Mesangial cell (primary cell): ENCODE measurements around the gene DHRS12. TPM values are rescaled to one million over a fixed set of nuclear protein-coding genes. Genes with fewer than 3 reads are reported as not detected.

Source experiments
- total RNA-seq: library from RNA; depleted of rRNA; stranded (reverse); fragments of >200 nt; gene quantifications from 2 replicates; pipeline ENCODE4 v1.2.3, GENCODE V29; 2015

Gene DHRS12, protein sequence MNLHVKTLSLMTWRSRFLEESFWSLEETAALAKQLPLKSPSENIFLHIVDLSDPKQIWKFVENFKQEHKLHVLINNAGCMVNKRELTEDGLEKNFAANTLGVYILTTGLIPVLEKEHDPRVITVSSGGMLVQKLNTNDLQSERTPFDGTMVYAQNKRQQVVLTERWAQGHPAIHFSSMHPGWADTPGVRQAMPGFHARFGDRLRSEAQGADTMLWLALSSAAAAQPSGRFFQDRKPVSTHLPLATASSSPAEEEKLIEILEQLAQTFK
- 5.1 and 20.0 TPM in 2 replicates for total RNA-seq

DNA sequence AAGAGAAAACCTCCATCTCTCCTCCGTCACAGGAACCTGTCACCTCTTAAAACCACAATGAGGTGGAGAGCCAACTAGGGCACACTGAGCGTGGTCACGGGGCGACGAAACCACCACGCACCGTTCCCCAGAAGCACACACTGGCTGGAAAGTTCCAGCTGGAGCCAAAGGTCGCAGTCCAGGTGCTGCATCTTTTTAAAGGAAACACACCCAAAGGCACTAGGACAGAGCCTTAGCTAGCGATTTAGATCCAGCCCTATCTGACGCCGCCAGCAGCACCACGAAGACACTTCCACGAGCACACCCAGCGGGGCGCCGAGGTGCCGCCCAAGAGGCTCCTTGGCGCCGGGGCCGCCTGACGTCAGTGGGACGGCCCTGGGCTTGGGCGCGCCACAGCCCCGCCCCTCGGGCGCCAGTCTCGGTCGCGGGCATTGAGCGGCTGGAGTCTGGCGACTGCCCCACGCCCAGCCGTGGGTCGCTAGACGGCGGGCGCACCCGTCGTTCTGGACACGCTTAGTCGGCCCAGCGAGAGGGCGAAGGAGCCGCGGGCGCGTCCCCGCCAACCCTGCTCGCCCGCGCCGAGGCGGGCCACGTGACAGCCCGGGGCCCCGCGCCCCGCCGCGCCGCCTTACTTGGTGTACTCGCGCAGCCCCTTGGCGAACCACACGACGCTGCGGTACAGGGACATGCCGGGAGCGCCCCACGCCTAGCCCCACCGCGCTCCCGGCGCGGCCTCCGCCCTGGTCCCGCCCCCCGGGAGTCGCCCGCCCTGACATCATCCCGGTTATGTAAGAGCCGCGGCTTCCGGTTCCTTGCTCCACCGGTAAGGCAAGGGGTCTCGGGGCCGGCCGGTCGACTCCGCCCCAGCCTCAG, at the start of gene DHRS12:
DHRS12 (minus strand) TSS at position 742 of the 873 bp plus-strand sequence. CDS start 4,504 bp downstream, outside the sequence.

DNA sequence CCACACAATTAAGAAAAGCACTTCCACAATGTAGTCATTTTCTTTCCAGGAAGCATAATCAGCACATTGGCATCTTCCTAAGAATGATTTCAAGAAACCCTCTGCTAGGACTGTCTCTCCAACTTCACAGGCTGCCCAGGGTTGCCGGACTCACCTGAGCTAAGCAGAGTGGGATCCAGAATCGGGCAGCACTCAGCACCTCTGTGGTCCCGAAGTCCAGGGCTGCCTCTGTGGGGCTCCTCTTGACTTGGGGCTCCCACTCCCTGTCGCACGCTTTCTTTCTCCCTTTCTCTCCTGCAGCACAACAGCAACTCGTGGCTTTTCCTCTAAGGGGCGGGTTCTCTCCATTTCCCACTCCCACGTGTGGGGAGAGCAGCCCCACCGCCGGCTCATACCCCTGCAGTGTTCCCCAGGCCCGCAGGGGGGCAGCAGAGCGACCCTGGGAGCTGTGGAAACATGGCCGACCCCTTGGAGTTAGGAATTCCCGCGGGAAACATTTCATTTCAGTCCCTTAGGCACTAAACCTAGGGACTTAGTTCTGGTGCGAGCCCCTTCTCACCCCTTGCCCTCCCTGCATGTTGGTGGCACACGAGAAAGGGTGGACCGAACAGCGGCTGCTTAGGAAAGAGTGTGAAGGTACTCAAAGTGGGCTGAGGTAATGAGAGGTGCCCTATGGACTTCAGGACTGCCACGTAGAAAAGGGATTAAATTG, 41.1 kb upstream of the DHRS12 start, which contains the start of gene TMEM272:
TMEM272 (minus strand) TSS at position 316 of the 712 bp plus-strand sequence. CDS start 6,647 bp downstream, outside the sequence.

Other genes with a start within 250 kb of the DHRS12 start
- gene WDFY2, start 219.7 kb downstream of the DHRS12 start, total RNA-seq, result 4.7 and 5.7 TPM in 2 replicates
- gene TMEM272, start 41.0 kb upstream of the DHRS12 start, total RNA-seq, result not detected in 2 replicates
- not detected in 2 replicates for gene CCDC70, start 57.8 kb upstream of the DHRS12 start, total RNA-seq
- gene ATP7B, start 207.3 kb upstream of the DHRS12 start, total RNA-seq, result 10.8 and 12.1 TPM in 2 replicates
- 5.9 and 8.9 TPM in 2 replicates for gene ALG11, start 208.2 kb upstream of the DHRS12 start, total RNA-seq
- 5.2 and 6.1 TPM in 2 replicates for gene UTP14C, start 220.5 kb upstream of the DHRS12 start, total RNA-seq